Measurements from ENCODE around the gene SFTPA1. TPM values are rescaled to one million over a fixed set of nuclear protein-coding genes. Genes with fewer than 3 reads are reported as not detected.
"Not testable (repeated sequence)": the region's sequence is repeated elsewhere in the genome, so short reads cannot be mapped to it uniquely, and the experiment has no call there.

The SFTPA1 gene
- polyA plus RNA-seq (ENCODE audit: insufficient read length in 10 of 10): not detected
- long read RNA-seq, donor 1: 0 reads
- long read RNA-seq, donor 2: 0 reads
- long read RNA-seq, donor 3: 0 reads
- long read RNA-seq, donor 4: 0 reads
- long read RNA-seq, donor 5: 0 reads
- long read RNA-seq, donor 6: 0 reads
- long read RNA-seq, donor 7: 0 reads
- long read RNA-seq, donor 8: 0 reads
- long read RNA-seq, donor 9: 0 reads

DNA sequence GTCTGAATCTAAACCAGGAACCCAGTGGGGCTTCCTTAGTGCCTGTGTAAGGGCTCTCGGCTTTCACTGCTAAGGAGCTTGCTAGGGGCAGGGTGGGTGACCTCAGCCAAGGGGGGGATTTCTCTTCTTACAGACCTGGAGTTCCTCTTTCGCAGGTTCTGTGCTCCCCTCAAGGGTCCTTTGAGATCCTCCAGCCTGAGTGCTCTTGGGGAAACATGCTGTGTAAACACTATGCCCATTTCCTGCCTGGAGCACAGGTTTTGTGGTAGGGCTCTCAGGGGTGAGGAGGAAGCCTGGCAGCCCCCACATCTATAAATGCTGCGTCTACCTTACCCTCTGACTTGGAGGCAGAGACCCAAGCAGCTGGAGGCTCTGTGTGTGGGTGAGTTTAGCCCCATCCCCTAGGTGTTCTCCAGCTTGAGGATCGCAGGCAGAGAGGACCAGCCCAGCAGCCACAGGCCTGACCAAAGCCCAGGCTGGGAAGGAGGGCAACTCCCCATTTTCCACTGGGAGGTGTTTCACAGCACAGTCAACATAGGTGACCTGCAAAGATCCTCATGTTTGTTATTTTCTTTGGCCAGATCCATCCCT lies at the start of gene SFTPA1:
TSS of gene SFTPA1 (plus strand) at position 339 of the 591 bp plus-strand sequence. CDS start 887 bp downstream, outside the sequence.
- no peak for DNase-seq

DNA sequence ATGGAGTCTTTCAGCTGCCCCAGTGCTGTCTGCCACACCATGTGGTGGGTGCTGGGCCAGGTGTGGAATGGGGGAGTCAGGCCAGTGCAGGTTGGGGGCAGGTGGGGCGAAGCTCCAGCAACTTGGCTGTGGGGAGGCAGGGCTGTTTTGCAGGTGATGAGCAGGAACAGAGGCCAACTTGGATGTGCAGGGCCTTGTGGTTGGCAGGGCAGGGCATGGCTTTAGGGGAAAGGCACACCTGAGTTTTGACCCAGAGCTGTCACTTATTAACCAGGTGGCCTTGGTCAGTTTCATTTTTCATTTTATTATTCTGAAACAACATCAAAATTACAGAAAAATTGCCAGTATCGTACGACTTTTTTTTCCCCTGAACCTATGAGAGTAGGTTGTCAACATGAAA lies 49.5 kb upstream of the SFTPA1 start:
- no peak for DNase-seq

DNA sequence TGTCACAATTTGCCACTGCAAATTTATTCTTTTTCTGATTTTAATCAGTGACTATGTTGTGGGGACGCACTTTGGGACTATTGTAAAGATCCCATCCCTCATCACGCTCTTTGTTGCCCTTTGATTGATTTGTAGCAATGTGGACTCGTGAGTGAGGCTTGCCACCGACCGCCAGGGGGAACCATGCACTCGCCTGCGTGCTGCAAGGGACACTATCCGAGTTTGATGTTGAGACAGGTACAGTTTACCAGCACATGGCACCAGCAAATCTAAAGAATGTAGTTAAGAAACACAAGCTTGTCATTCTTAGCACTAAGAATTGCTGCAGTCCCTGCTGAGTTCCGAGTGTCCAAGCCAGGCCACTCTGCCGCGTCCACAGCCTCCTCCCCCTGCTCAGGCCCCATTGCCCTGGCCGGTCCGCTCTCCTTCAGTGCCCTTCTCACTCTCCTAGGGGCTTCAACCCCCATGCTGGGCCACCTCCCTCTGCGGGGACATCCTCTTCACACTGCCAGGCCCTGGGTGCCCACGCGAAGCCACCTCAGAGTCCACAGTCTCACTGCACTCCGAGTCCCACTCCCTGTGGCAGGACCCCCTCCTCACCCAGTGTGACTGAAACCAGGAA lies 48.5 kb upstream of the SFTPA1 start:
- DNase-seq: peak; percentile 24 to 75 (median 44)

DNA sequence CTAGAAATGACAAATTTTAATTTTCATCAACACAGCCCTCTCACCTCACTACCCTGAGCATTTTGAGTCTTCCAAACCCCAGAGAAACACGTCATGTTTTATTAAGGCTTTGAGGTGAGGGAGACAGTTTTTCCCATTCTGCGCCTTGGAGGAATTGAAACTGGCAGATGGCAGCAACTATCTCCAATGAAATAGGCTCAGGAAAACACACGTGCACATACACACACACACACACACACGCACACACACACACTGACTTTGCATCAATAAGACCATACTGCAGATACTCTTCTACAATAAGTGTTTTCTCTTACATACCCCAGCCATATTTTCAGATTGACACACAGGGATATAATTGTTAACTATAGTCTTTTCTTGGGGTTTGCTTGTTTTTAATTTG lies 47.3 kb upstream of the SFTPA1 start:
- DNase-seq: no peak

DNA sequence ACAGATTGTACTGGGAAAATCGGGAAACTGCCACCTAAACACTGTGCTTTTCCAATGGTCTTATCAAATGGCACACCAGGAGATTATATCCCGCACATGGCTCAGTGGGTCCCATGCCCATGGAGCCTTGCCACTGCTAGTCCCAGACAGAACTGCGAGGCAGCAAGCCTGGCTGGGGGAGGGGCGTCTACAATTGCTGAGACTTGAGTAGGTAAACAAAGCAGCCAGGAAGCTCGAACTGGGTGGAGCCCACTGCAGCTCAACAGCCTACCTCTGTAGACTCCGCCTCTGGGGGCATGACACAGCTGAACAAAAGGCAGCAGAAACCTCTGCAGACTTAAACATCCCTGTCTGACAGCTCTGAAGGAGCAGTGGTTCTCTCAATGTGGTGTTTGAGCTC lies 40.1 kb upstream of the SFTPA1 start:
- not testable (repeated sequence) for DNase-seq

DNA sequence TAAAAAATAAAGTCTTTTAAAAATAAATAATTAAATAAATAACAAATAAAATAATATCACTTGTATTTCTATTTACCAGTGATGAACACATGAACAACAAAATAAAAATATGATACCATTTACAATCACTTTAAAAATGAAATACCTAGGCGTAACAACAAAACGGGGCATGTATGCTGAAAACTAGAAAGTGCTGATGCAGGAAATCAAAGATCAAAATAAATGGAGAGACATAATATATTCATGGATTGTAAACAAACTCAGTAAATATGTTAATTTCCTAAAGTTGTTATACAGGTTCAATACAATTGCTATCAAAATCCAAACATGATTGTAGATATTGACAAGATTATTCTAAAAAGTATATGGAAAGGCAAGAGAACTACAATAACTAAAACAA lies 31.4 kb upstream of the SFTPA1 start:
- DNase-seq: no peak

DNA sequence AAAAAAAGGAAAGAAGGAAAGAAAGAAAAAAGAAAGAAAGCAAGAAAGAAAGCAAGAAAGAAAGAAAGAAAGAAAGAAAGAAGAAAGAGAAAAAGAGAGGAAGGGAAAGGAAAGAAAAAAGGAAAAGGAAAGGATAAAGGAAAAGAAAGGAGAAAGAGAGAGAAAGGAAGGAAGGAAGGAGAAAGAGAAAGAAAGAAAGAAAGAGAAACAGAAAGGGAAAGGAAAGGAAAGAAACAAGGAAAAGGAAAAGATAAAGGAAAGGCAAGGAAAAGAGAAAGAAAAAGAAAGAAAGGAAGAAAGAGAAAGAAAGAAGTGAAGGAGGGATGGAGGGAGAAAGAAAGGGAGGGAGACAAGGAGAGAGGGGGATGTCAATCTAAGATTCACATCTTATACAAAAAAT lies 29.7 kb upstream of the SFTPA1 start:
- DNase-seq: no peak

DNA sequence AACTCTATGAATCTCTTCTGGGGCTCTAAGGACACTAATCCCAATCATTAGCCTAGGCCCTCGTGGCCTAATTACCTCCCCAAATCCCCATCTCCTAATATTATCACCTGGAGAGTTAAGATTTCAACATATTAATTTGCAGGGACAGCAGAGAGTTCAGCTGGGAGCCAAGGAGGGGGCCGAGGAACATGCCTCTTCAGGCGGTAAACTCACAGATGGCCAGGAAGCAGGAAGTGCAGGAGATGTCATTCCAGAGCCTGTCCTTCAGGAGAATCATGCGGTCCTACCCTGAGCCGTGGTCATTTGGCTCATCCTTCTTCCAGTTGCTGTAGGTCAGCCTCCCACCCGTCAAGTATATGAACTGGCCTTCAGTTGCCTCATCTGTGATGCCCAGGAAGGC lies 28.6 kb upstream of the SFTPA1 start:
- no peak for DNase-seq

DNA sequence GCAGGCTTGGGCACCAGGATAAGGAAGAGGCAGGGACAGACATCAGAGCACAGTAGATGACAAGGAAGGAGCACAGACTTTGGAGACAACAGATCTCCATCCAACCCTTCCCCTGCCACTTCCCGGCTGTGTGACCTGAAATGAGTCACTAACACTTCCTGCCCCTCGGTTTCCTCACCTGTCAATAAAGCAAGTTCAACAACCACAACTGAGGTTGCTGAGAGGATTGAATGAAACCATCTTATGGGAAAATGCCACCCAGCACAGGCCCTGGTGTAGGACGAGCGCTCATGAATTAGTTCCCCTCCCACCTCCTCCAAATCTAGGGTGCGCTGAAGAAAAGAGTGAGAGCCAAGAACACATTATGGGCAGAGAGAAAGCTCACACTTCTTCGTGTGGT lies 27.8 kb upstream of the SFTPA1 start:
- not testable (repeated sequence) for DNase-seq

DNA sequence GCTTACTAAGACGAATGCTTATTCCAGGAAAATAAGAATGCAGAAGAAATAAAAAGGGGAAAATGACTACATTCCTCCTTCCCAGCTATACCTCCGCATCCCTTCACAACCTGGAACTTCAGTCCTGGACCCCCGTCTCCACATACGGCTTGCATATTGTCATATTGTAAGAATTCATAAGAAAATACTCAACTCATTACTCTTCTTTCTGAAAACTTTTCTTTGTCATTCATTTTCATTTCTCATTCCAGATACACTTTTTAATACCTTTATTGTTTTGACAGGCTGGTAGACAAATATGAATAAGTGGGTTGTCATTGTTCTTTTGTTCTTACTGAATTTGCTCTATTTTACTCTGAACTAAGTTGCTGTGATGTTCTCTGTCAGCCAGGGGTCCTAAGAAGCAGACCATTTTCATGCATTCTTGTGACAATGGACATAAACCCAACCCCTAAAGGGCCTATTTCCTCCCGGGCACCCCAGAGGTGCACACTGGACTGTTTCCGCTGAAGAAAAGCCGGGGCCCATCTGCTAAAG lies 27.2 kb upstream of the SFTPA1 start:
- DNase-seq: no peak

DNA sequence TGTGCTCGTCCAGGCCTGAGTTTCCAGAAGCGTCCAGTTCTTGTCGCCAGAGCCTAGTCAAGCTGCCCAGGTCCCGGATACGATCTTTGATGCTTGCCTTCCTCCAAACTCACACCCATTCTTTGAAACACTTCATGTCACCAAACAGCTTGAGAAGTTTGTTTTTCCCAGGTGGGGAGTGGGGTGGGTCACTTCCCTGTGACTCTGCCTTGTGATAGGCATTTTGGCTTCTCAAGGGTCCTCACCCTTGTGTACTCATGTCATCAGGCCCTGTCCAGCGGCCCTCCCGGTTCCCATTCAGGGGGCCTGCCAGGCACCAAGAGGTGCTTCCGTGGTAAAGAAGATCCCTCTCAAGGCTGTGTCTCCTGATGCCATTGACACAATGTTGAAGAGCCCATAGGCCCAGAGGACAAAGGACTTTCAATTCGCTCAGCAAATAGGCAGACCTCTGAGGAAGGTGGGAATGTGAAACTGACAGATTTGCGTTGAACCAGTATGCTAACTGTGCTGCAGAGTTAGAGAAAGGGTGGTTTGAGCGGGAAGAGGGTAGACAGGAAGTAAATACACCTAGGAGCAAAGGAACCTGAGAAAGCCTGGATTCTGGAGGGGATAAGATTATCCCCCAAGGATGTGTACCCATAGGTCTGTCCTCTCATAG lies 24.7 kb upstream of the SFTPA1 start:
- no peak for DNase-seq

DNA sequence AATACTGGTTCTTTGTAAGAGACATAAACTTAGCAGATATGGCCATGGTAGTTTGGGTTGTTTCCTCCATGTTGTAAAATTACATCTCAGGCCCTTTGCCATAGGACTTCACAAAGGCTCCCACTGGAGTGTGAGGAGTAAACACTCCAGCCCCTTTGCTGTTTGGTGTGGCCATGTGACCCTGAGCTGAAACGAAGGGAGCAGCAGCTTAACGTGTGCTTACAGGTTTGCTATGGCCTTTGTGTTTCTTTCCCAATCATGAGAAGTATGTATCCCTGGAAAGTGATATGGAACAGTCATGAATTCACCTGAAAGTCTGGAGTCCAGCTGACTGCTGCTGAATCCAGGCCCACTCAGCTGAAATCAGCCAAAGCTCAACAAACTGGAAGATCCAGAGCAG lies 23.8 kb upstream of the SFTPA1 start:
- no peak for DNase-seq

DNA sequence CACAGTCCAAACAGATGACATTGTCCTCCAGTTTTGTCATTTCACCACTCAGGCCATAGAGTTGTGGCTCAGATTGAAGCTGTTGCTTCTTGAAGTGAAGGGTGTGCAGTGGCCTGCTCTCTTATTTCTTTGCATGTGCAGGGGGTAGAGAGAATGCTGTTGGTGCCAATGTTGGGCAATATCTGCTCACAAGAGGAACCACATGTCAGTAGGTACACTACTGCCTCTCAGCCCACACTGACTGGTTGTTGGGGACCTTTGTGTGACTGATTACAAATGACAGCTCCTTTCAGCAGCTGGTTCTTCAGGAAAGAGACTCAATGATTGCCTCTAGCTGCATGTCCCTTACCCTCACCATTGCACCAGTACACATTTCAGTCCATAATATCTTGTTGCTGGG lies 21.9 kb upstream of the SFTPA1 start:
- no peak for DNase-seq

DNA sequence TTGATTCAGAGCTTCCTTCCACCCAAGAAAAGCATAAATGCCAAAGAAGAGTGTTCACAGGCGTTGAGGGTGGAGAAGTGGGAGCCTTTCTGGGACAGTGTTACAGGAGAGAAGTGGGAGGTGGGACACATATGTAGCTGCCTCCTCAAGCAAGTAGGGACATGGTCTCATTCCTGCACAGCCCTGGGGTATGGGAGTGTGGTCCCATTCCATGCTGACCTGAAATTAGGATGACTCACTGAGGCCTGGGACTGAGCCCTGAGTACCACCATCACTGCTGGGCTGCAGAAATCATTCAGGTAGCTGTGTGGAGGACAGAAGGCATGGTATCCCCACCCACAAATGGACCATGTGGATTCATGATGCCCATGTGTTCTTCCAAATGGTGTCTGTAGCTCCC lies 17.4 kb upstream of the SFTPA1 start:
- DNase-seq: no peak

DNA sequence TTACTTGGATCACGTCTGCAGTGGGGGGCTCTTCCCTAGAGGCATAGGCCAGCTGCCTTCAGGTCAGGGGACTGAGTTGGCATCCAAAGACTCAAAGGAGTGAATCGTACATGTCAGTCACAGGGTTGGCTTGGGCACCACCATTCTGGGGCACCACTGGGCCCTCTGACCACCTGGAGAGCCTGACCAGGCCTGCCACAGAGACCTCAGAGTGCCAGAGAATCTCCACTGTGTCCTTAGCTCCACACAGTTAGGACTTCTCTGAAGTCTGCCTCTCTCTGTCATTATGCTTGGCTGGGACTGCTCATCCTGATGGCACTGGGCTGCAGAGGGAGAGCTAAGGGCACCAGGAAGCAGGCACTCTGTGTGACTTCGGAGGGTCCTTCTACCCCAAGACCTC lies 16.2 kb upstream of the SFTPA1 start:
- not testable (repeated sequence) for DNase-seq

DNA sequence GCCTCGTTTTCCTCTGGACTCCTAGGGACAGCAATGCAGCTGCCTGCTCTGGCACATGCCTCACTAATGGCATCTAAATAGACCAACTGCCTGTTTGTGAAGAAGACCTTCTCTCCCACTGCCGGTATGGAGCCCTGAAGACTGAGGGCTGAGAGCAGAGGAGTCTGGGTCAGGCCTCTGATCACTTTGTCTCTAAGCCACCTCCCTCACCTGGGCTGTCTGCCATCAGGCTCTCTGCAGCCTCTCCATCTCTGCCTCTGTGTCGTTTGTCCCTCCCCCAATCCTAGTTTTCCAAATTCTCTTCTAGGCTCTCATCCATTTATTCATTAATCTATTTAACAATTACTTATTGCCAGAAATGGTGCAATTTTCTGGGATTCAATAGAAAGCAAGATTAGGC lies 15.2 kb upstream of the SFTPA1 start:
- DNase-seq: no peak

DNA sequence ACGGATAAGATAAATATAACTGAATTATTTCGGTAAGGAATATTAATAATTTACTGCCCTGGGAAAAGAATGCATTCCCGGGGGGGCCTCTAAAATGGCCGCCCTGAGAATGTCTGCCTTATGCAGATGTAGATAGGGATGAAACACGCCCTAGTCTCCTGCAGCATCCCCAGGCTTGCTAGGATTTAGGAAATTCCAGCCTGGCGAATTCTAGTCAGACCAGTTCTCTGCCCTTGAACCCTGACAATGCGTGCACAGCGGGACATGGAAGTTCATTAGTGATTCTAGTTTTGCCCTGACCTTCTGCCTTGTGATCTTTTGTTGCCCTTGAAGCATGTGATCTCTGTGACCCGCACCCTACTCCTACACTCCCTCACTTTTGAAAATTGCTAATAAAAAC lies 11.1 kb upstream of the SFTPA1 start:
- not testable (repeated sequence) for DNase-seq

DNA sequence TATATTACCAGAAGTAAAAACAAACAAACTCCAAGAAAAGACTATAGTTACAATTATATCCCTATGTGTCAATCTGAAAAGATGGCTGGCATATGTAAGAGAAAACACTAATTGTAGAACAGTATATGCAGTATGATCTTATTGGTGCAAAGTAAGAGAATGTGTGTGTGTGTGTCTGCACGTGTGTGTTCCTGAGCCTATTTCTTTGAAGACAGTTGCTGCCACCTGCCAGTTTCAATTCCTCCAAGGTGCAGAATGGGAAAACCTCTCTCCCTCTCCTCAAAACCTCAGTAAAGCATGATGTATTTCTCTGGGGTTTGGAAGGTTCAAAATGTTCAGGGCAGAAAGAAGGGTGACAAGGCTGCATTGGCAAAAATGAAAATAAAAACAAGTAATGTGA lies 8.8 kb upstream of the SFTPA1 start:
- no peak for DNase-seq

DNA sequence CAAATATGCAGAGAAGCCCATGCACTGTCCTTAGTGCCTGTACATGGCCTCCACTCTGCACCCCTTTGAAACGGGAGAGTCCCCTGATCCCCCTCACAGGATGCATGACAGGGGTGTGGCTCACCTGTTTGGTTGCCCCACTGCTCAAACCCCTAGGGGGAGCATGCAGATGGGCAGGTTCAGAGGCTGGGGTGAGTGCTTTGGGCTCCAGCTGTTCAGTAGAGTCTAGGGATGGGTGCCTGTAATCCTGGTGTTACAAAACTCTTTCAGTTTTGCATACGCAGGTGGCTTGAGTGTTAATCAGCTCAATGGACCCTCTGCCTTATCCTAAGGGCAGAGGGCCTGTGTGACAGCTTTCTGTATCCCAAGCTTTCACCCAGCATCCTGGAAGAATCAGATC lies 7.8 kb upstream of the SFTPA1 start:
- no peak for DNase-seq

DNA sequence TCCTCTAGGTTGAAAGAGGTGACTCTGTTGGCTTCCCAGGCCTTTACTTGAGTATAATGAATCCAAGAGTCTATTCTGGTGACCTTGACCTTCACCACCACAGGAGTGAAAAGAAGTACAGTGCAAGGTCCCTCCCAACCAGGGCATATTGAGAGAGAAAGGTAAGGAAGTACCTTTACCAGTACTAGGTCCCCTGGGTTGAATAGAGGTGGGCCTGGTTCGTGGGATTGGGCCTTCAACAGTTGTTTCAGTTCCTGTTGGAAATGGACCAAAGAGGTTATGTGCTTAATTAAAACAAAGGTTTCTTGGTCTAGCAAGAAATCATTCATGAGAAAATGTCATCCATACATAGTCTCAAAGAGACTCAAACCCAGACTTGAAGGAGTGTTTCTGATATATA lies 6.4 kb upstream of the SFTPA1 start:
- no peak for DNase-seq

DNA sequence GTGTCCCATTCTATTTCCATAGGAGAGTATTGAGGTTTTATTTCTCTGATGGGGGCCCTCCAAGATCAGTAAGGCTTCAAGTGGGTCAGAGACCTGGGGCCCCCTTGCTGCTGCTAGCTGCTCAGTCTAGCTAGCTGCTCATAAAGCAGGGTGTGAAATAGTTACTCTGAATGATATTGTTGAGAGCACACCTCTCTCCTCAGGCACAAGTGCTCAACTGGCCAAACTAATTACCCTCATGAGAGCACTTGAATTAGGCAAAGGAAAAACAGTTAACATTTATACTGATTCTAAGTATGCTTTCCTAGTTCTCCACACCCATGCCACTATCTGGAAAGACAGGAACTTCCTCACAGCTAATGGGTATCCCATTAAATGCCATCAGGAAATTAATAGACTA lies 5.4 kb upstream of the SFTPA1 start:
- DNase-seq: no peak

DNA sequence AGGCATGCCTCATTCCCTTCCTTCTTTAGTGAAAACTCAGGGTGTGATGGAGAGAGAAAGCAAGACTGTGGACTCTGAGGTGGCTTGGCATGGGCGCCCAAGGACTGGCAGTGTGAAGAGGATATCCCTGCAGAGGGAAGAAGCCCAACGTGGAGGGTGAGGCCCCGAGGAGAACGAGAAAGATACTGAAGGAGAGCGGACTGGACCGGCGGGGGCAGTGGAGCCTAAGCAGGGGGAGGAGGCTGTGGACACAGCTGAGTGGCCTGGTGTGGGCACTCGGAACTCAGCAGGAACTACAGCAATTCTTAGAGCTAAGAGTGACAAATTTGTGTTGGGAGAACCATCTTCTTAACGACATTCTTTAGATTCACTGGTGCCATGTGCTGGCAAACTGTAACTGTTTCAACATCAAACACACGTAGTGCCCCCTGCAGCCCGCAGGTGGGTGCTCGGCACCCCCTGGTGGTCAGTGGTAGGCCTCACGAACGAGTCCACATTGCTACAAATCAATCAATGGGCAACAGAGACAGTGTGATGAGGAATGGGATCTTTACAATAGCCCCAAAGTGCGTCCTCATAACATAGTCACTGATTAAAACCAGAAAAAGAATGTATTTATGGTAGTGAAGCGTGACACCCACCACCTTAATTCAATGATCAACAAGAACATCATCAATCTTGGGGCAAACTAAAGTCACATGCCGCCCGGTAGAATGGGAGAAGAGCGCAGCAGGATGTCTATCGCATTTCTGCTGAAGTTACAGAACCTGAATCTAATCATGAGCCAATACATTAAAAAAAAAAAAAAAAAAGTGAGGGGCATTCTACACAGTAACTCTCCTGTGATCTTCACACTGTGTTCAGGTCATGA lies 2.0 kb upstream of the SFTPA1 start:
- DNase-seq: peak; percentile 2 to 15 (median 8)

Measured in muscle of back (tissue), 13 donors.